ENCODE results near the gene SYTL1. TPM values are rescaled to one million over a fixed set of nuclear protein-coding genes. Genes with fewer than 3 reads are reported as not detected.
"Not testable (repeated sequence)": the region's sequence is repeated elsewhere in the genome, so short reads cannot be mapped to it uniquely, and the experiment has no call there.

SYTL1 gene
- total RNA-seq, 1 donor from 2014 or later: 48.5 TPM

- peak; percentile 61 for DNase-seq (ENCODE audit: low spot score)
Observed at GRCh38 chr1:27383039-27383605, 41.3 kb downstream of the SYTL1 start, which contains the start of gene CD164L2. TSS of gene CD164L2 (minus strand) at chr1:27383333. CDS start at chr1:27383239, 94 bp downstream.

GRCh38 chr1:27383661-27384060 lies 41.8 kb downstream of the SYTL1 start:
- DNase-seq (ENCODE audit: low spot score): no peak

GRCh38 chr1:27384797-27385196 lies 43.0 kb downstream of the SYTL1 start:
- not testable (repeated sequence) for DNase-seq (ENCODE audit: low spot score)

- DNase-seq (ENCODE audit: low spot score): peak; percentile 79
Observed at GRCh38 chr1:27388337-27389005, 46.6 kb downstream of the SYTL1 start.

- peak; percentile 35 for DNase-seq (ENCODE audit: low spot score)
Observed at GRCh38 chr1:27391511-27392095, 49.8 kb downstream of the SYTL1 start.

GRCh38 chr1:27392096-27392777 lies 50.4 kb downstream of the SYTL1 start, which contains the start of gene GPR3:
TSS of gene GPR3 (plus strand) at chr1:27392622. CDS start at chr1:27393799, 1,177 bp downstream.
- peak; percentile 89 for DNase-seq (ENCODE audit: low spot score)

- no peak for DNase-seq (ENCODE audit: low spot score)
Observed at GRCh38 chr1:27392778-27393635, 51.2 kb downstream of the SYTL1 start.

GRCh38 chr1:27393641-27394281 lies 51.9 kb downstream of the SYTL1 start:
- no peak for DNase-seq (ENCODE audit: low spot score)

GRCh38 chr1:27394282-27394658 lies 52.4 kb downstream of the SYTL1 start:
- no peak for DNase-seq (ENCODE audit: low spot score)

- no peak for DNase-seq (ENCODE audit: low spot score)
Observed at GRCh38 chr1:27394925-27395324, 53.1 kb downstream of the SYTL1 start.

- DNase-seq (ENCODE audit: low spot score): peak; percentile 73
Observed at GRCh38 chr1:27395441-27396195, 53.8 kb downstream of the SYTL1 start.

GRCh38 chr1:27397110-27397509 lies 55.3 kb downstream of the SYTL1 start:
- no peak for DNase-seq (ENCODE audit: low spot score)

- no peak for DNase-seq (ENCODE audit: low spot score)
Observed at GRCh38 chr1:27397749-27398148, 55.9 kb downstream of the SYTL1 start.

GRCh38 chr1:27398405-27399149 lies 56.8 kb downstream of the SYTL1 start:
- DNase-seq (ENCODE audit: low spot score): no peak

- no peak for DNase-seq (ENCODE audit: low spot score)
Observed at GRCh38 chr1:27399251-27400025, 57.6 kb downstream of the SYTL1 start.

GRCh38 chr1:27400082-27400962 lies 58.5 kb downstream of the SYTL1 start:
- no peak for DNase-seq (ENCODE audit: low spot score)

GRCh38 chr1:27400963-27401341 lies 59.1 kb downstream of the SYTL1 start:
- DNase-seq (ENCODE audit: low spot score): no peak

GRCh38 chr1:27402349-27402754 lies 60.5 kb downstream of the SYTL1 start:
- DNase-seq (ENCODE audit: low spot score): peak; percentile 84

Measured in mucosa of gallbladder (tissue), 1 donor.